GM23248 (cell line): ENCODE results near the gene LAMB1. TPM values are rescaled to one million over a fixed set of nuclear protein-coding genes. Genes with fewer than 3 reads are reported as not detected.

Source experiments
- DNase-seq: peaks from one replicate; pipeline ENCODE4 v3.0.0-alpha.2; 2015
- H2AFZ ChIP-seq: fragments of 200-600 bp; sonication (generic); 2 replicates; pipeline ENCODE4 v1.6.1; 2016; ENCODE audit warnings: antibody characterized with exemption
- H3F3A ChIP-seq: fragments of 200-600 bp; sonication (generic); 2 replicates; pipeline ENCODE4 v1.6.1; 2016; ENCODE audit warnings: mild to moderate bottlenecking, antibody characterized with exemption, mixed run types; ENCODE audit not compliant: insufficient read depth
- H3K27ac ChIP-seq: fragments of 200-600 bp; sonication (generic); 2 replicates; pipeline ENCODE4 v1.5.1; 2016; ENCODE audit warnings: mild to moderate bottlenecking
- H3K27me3 ChIP-seq: fragments of 200-600 bp; sonication (generic); replicated peaks from 2 replicates; pipeline ENCODE4 v1.6.1; 2016; ENCODE audit warnings: mild to moderate bottlenecking; ENCODE audit not compliant: insufficient read depth
- H3K36me3 ChIP-seq: fragments of 200-600 bp; sonication (generic); 2 replicates; pipeline ENCODE4 v1.6.1; 2016; ENCODE audit warnings: low read depth, mild to moderate bottlenecking
- H3K4me1 ChIP-seq: fragments of 200-600 bp; sonication (generic); 2 replicates; pipeline ENCODE4 v1.6.1; 2016; ENCODE audit warnings: mild to moderate bottlenecking; ENCODE audit not compliant: insufficient read depth
- H3K4me2 ChIP-seq: fragments of 200-600 bp; sonication (generic); one replicate; pipeline ENCODE4 v1.6.1; 2016; ENCODE audit warnings: mild to moderate bottlenecking; ENCODE audit not compliant: unreplicated experiment
- H3K4me3 ChIP-seq: fragments of 200-600 bp; sonication (generic); 2 replicates; pipeline ENCODE4 v1.5.1; 2016; ENCODE audit warnings: mild to moderate bottlenecking
- H3K79me2 ChIP-seq: fragments of 200-600 bp; sonication (generic); 2 replicates; pipeline ENCODE4 v1.6.1; 2016; ENCODE audit warnings: mild to moderate bottlenecking; ENCODE audit not compliant: insufficient read depth
- H3K9ac ChIP-seq: fragments of 200-600 bp; sonication (generic); 2 replicates; pipeline ENCODE4 v1.6.1; 2016; ENCODE audit warnings: mild to moderate bottlenecking
- H3K9me2 ChIP-seq: fragments of 200-600 bp; sonication (generic); 2 replicates; pipeline ENCODE4 v1.6.1; 2016; ENCODE audit warnings: mixed run types, mild to moderate bottlenecking, moderate library complexity; ENCODE audit not compliant: insufficient read depth
- H3K9me3 ChIP-seq: fragments of 200-600 bp; sonication (generic); one replicate; pipeline ENCODE4 v1.6.1; 2017; ENCODE audit warnings: low read depth
- H4K20me1 ChIP-seq: fragments of 200-600 bp; sonication (generic); 2 replicates; pipeline ENCODE4 v1.6.0; 2016; ENCODE audit not compliant: insufficient read depth
- EZH2 ChIP-seq: fragments of 200-600 bp; sonication (generic); IDR thresholded peaks from 2 replicates; pipeline ENCODE4 v1.6.1; 2018; ENCODE audit warnings: antibody characterized with exemption, mild to moderate bottlenecking; ENCODE audit not compliant: insufficient read depth, poor library complexity, severe bottlenecking
- EZH2phosphoT487 ChIP-seq: fragments of 200-600 bp; sonication (generic); IDR thresholded peaks from 2 replicates; pipeline ENCODE4 v1.6.1; 2018; ENCODE audit warnings: antibody characterized with exemption, moderate library complexity, mild to moderate bottlenecking, low read depth; ENCODE audit not compliant: insufficient read depth
- WGBS, 2 experiments: methylation state at CpG; one replicate each; pipeline ENCODE4 v1.1.6; 2015 to 2017; ENCODE audit warnings: low lambda C conversion rate in 2 of 2, low coverage in 1 of 2; ENCODE audit errors: missing lambda C conversion rate in 2 of 2; 5-methylcytosine and 5-hydroxymethylcytosine counted together
- in situ Hi-C: fragments of 300-500 bp; cut with MboI; formaldehyde crosslinking; loops from 2 replicates; pipeline ENCODE4 v1.15.0; 2020
- polyA plus RNA-seq: library from polyadenylated mRNA; unstranded; fragments of >200 nt; fragmentation: Nextera tagmentation; extraction: Ambion mirVana; gene quantifications from 2 replicates; pipeline ENCODE4 v1.2.1, GENCODE V29; 2016
- total RNA-seq: library from RNA; depleted of rRNA; stranded (reverse); fragments of >200 nt; shearing (Covaris generic); gene quantifications from 2 replicates; pipeline ENCODE4 v1.2.3, GENCODE V29; 2014

The LAMB1 gene
- total and polyA plus RNA-seq, 2 experiments from 2014 or later: 108 to 135 TPM

GRCh38 chr7:107920048-107920772 is 82.8 kb downstream of the LAMB1 start:
- peaks cover 24% of the 10 kb centered on the region for H3K79me2 ChIP-seq
- TF ChIP-seq EZH2phosphoT487 (no peak), EZH2 (no peak)
- H2AFZ ChIP-seq: no peak overlapping the region
- H4K20me1 ChIP-seq: no peaks in the 10 kb centered on the region
- 58 to 60% methylated on average over 1 of the region's 1 CpG for WGBS, 2 experiments
- in situ Hi-C loops: no loop called here
- no peak overlapping the region for H3K4me2 ChIP-seq
- no peak overlapping the region for H3K4me3 ChIP-seq
- H3K27ac ChIP-seq: no peak overlapping the region
- H3K36me3 ChIP-seq: peaks cover 68% of the 10 kb centered on the region
- H3F3A ChIP-seq: peaks cover 45% of the 10 kb centered on the region; the same call in 1 of the 2 replicates
- no peaks in the 10 kb centered on the region for H3K9me2 ChIP-seq
- H3K9me3 ChIP-seq: no peaks in the 10 kb centered on the region
- DNase-seq: no peak
- H3K27me3 ChIP-seq: no peaks in the 10 kb centered on the region
- H3K9ac ChIP-seq: no peak overlapping the region
- H3K4me1 ChIP-seq: peaks cover 8% of the 10 kb centered on the region

GRCh38 chr7:107918948-107919347 is 84.0 kb downstream of the LAMB1 start:
- no peaks in the 10 kb centered on the region for H4K20me1 ChIP-seq
- no peak overlapping the region for H2AFZ ChIP-seq
- peaks cover 34% of the 10 kb centered on the region; the same call in 1 of the 2 replicates for H3F3A ChIP-seq
- in situ Hi-C loops: no loop called here
- WGBS, 2 experiments: 96 to 99% methylated on average over 2 of the region's 2 CpGs
- DNase-seq: no peak
- H3K9me2 ChIP-seq: no peaks in the 10 kb centered on the region
- H3K4me3 ChIP-seq: no peak overlapping the region
- peaks cover 61% of the 10 kb centered on the region for H3K36me3 ChIP-seq
- peaks cover 36% of the 10 kb centered on the region for H3K79me2 ChIP-seq
- H3K4me1 ChIP-seq: peaks cover 13% of the 10 kb centered on the region
- H3K9me3 ChIP-seq: no peaks in the 10 kb centered on the region
- no peak overlapping the region for H3K9ac ChIP-seq
- no peak for TF ChIP-seq EZH2
- TF ChIP-seq EZH2phosphoT487: no peak
- no peak overlapping the region for H3K27ac ChIP-seq
- H3K27me3 ChIP-seq: no peaks in the 10 kb centered on the region
- H3K4me2 ChIP-seq: no peak overlapping the region

DNA sequence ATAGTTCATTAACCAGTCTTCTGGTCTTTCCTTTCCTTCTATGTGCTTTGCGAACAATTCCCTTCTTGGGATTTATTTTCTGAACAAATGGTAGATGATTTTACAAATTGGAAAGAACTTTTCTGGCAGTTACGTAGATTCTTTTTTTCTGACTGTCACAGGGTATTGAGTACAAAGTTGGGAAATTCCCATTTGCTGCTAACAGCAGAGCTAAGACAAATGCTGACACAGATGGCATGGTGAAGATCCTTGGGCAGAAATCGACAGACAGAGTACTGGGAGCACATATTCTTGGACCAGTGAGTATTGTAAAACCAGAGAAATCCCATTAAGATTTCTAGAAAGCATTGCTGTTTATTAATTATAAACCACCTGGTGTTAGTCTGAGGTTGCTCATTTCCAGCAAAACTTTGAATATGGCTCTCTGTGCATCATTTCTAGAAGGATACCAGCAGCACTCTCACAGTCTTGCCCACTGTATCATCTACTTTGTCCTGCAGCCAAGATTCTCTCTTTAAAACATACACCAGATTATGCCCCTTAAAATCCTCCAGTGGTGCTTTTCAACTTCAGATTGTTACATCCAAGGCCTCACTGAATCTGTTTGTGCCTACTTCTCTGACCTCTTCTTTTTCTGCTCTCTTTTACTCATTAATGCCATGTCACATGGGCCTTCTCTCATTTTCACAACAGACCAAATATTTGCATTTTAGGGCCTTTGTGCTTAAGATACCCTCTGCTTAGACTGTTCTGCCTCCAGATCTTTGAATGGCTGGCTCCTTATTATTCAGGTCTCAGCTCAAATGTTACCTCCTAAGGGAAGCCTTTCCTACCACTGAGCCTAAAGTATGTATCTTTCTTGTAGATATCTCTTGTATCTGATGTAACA is 85.0 kb downstream of the LAMB1 start:
- H3K79me2 ChIP-seq: peaks cover 40% of the 10 kb centered on the region
- no peak for DNase-seq
- H3K36me3 ChIP-seq: peaks cover 51% of the 10 kb centered on the region
- no peak overlapping the region for H3K4me3 ChIP-seq
- H4K20me1 ChIP-seq: no peaks in the 10 kb centered on the region
- 65 to 76% methylated on average over 3 of the region's 3 CpGs for WGBS, 2 experiments
- peaks cover 33% of the 10 kb centered on the region; the same call in 1 of the 2 replicates for H3F3A ChIP-seq
- no peak overlapping the region for H3K9ac ChIP-seq
- TF ChIP-seq EZH2 (no peak), EZH2phosphoT487 (no peak)
- in situ Hi-C loops: no loop called here
- H3K27ac ChIP-seq: no peak overlapping the region
- H3K27me3 ChIP-seq: no peaks in the 10 kb centered on the region
- H3K9me2 ChIP-seq: no peaks in the 10 kb centered on the region
- H2AFZ ChIP-seq: no peak overlapping the region
- peaks cover 15% of the 10 kb centered on the region for H3K4me1 ChIP-seq
- H3K9me3 ChIP-seq: no peaks in the 10 kb centered on the region
- no peak overlapping the region for H3K4me2 ChIP-seq

DNA sequence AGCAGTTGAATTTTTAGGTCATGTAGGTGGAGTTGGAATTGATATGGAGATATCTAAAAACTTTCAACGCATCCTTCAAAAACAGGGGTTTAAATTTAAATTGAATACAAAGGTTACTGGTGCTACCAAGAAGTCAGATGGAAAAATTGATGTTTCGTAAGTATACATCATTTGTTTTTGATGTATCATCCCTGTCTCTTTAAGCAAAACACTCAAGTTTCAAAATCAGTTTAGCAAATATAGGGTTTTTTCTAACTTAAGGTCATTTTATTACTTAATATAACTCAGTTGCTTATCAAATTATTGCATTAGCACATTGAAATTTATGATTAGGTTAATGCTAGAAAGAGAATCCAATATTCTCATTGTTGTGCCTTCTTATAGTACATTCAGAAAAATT is 87.4 kb downstream of the LAMB1 start:
- Histone ChIP-seq H3K4me1 (peaks cover 15% of the 10 kb centered on the region), H3K36me3 (peaks cover 60% of the 10 kb centered on the region), H3K4me3 (no peak overlapping the region), H4K20me1 (no peaks in the 10 kb centered on the region), H3K9me2 (no peaks in the 10 kb centered on the region), H3K4me2 (no peak overlapping the region), H3K79me2 (peaks cover 46% of the 10 kb centered on the region), H2AFZ (no peak overlapping the region), H3K27ac (no peak overlapping the region), H3K9me3 (no peaks in the 10 kb centered on the region), H3F3A (peaks cover 46% of the 10 kb centered on the region; the same call in 1 of the 2 replicates), H3K9ac (no peak overlapping the region), H3K27me3 (no peaks in the 10 kb centered on the region)
- in situ Hi-C loops: no loop called here
- TF ChIP-seq EZH2 (no peak), EZH2phosphoT487 (no peak)
- DNase-seq: no peak
- 93 to 95% methylated on average over 2 of the region's 2 CpGs for WGBS, 2 experiments
